ENCODE measurements around the gene LYPLA2. TPM values are rescaled to one million over a fixed set of nuclear protein-coding genes. Genes with fewer than 3 reads are reported as not detected.

The LYPLA2 gene
- total RNA-seq, 4 donors from 2014 or later = 23.1 to 110 (median 84.4) TPM

- WGBS, 2 donors (ENCODE audit: low coverage in 1 of 2) = 18 to 43% methylated on average over 7 to 14 of the region's 14 CpGs
- H3K9me3 ChIP-seq = no peaks in the 10 kb centered on the region
- no peaks in the 10 kb centered on the region for H3K36me3 ChIP-seq
- intact Hi-C loops (cut with DNase I; ENCODE audit: low total_unique reads) (no loop called here), in situ Hi-C loops (cut with MboI; ENCODE audit: low pct_ligation_motif_present in 1 of 4, low pct_unique_long_range_greater_than_20kb in 1 of 4, low sequenced_read_pairs in 3 of 4) (loop anchor here in 1 of 4 donors (10.0 kb wide), 1 partner anchor 143 kb away; the partner anchor contains the start of gene CNR2)
- no peak overlapping the region for H3K27ac ChIP-seq
- TF ChIP-seq POLR2AphosphoS5 (IDR thresholded peaks at IDR 0.05) (no peak), POLR2A (IDR thresholded peaks at IDR 0.05) (no peak), CTCF (IDR thresholded peaks at IDR 0.05) (peak; percentile 86 to 94 (median 94))
- no peaks in the 10 kb centered on the region for H3K27me3 ChIP-seq
- no peak overlapping the region for H3K4me3 ChIP-seq
- DNase-seq = peak; percentile 90
- peaks cover 2 to 13% (median 4%) of the 10 kb centered on the region in 4 donors for H3K4me1 ChIP-seq
Observed at GRCh38 chr1:23772049-23772853, 18.7 kb upstream of the LYPLA2 start.

- H3K36me3 ChIP-seq = no peaks in the 10 kb centered on the region
- 87 to 90% methylated on average over 10 of the region's 10 CpGs for WGBS, 2 donors (ENCODE audit: low coverage in 1 of 2)
- no peak for DNase-seq
- H3K27me3 ChIP-seq = no peaks in the 10 kb centered on the region
- TF ChIP-seq POLR2A (IDR thresholded peaks at IDR 0.05) (no peak), EP300 (IDR thresholded peaks at IDR 0.05; ENCODE audit: low read depth) (no peak), CTCF (IDR thresholded peaks at IDR 0.05) (no peak), POLR2AphosphoS5 (IDR thresholded peaks at IDR 0.05) (no peak)
- no peak overlapping the region for H3K4me3 ChIP-seq
- in situ Hi-C loops (cut with MboI; ENCODE audit: low pct_ligation_motif_present in 1 of 4, low pct_unique_long_range_greater_than_20kb in 1 of 4, low sequenced_read_pairs in 3 of 4) = loop anchor here in 1 of 4 donors (10.0 kb wide), 1 partner anchor 142 kb away; the partner anchor contains the start of gene CNR2
- H3K4me1 ChIP-seq = peaks cover 6 to 17% (median 9%) of the 10 kb centered on the region in 4 donors
- intact Hi-C loops (cut with DNase I; ENCODE audit: low total_unique reads) = no loop called here
- no peaks in the 10 kb centered on the region for H3K9me3 ChIP-seq
- no peak overlapping the region for H3K27ac ChIP-seq
Observed at GRCh38 chr1:23772854-23773242, 18.1 kb upstream of the LYPLA2 start.

GRCh38 chr1:23774174-23774880, 16.6 kb upstream of the LYPLA2 start:
- in situ Hi-C loops (cut with MboI; ENCODE audit: low pct_ligation_motif_present in 1 of 4, low pct_unique_long_range_greater_than_20kb in 1 of 4, low sequenced_read_pairs in 3 of 4) (loop anchor here in 1 of 4 donors (10.0 kb wide), 1 partner anchor 140 kb away; the partner anchor contains the start of gene CNR2), intact Hi-C loops (cut with DNase I; ENCODE audit: low total_unique reads) (no loop called here)
- no peak overlapping the region for H3K27ac ChIP-seq
- 72 to 78% methylated on average over 4 to 6 of the region's 6 CpGs for WGBS, 2 donors (ENCODE audit: low coverage in 1 of 2)
- TF ChIP-seq CTCF (IDR thresholded peaks at IDR 0.05) (no peak), POLR2AphosphoS5 (IDR thresholded peaks at IDR 0.05) (no peak), EP300 (IDR thresholded peaks at IDR 0.05; ENCODE audit: low read depth) (no peak), POLR2A (IDR thresholded peaks at IDR 0.05) (no peak)
- H3K4me3 ChIP-seq = no peak overlapping the region
- no peaks in the 10 kb centered on the region for H3K9me3 ChIP-seq
- no peaks in the 10 kb centered on the region for H3K27me3 ChIP-seq
- H3K4me1 ChIP-seq = peaks cover 11 to 25% (median 15%) of the 10 kb centered on the region in 4 donors
- no peaks in the 10 kb centered on the region for H3K36me3 ChIP-seq
- DNase-seq = no peak

- in situ Hi-C loops (cut with MboI; ENCODE audit: low pct_ligation_motif_present in 1 of 4, low pct_unique_long_range_greater_than_20kb in 1 of 4, low sequenced_read_pairs in 3 of 4) = loop anchor here in 1 of 4 donors (10.0 kb wide), 1 partner anchor 139 kb away; the partner anchor contains the start of gene CNR2
Observed at GRCh38 chr1:23776217-23776616, 14.7 kb upstream of the LYPLA2 start.

More at GRCh38 chr1:23776217-23776616, 14.7 kb upstream of the LYPLA2 start:
- no peaks in the 10 kb centered on the region for H3K9me3 ChIP-seq
- no peaks in the 10 kb centered on the region for H3K27me3 ChIP-seq
- TF ChIP-seq POLR2AphosphoS5 (IDR thresholded peaks at IDR 0.05) = no peak
- TF ChIP-seq EP300 (IDR thresholded peaks at IDR 0.05; ENCODE audit: low read depth) = no peak
- no peak for TF ChIP-seq CTCF (IDR thresholded peaks at IDR 0.05)
- no peak for TF ChIP-seq POLR2A (IDR thresholded peaks at IDR 0.05)
- no peak overlapping the region for H3K27ac ChIP-seq
- WGBS, 2 donors (ENCODE audit: low coverage in 1 of 2) = 67 to 86% methylated on average over 2 of the region's 2 CpGs
- intact Hi-C loops (cut with DNase I; ENCODE audit: low total_unique reads) = no loop called here
- no peak overlapping the region for H3K4me3 ChIP-seq
- H3K36me3 ChIP-seq = no peaks in the 10 kb centered on the region
- H3K4me1 ChIP-seq = peaks cover 15 to 35% (median 23%) of the 10 kb centered on the region in 4 donors
- no peak for DNase-seq

Data from transverse colon (tissue), 4 donors.